Smooth muscle cell (in vitro differentiated cells): Measurements from ENCODE around the gene PSMG2. TPM values are rescaled to one million over a fixed set of nuclear protein-coding genes. Genes with fewer than 3 reads are reported as not detected.

Experiments used
- DNase-seq: peaks from one replicate; lab custom pipeline; 2025; ENCODE audit not compliant: unreplicated experiment; lab: John Stamatoyannopoulos, UW
- H2AFZ ChIP-seq: fragments of 200-600 bp; sonication (generic); 2 replicates; pipeline ENCODE4 v1.6.0; 2016; ENCODE audit warnings: antibody characterized with exemption, low read depth, mild to moderate bottlenecking
- H3F3A ChIP-seq: fragments of 200-600 bp; sonication (generic); 2 replicates; pipeline ENCODE4 v1.6.0; 2017; ENCODE audit warnings: antibody characterized with exemption, low read depth
- H3K27ac ChIP-seq: fragments of 200-600 bp; sonication (generic); 2 replicates; pipeline ENCODE4 v1.5.1; 2016; ENCODE audit warnings: low read depth, mild to moderate bottlenecking
- H3K27me3 ChIP-seq: fragments of 200-600 bp; sonication (generic); 2 replicates; pipeline ENCODE4 v1.6.1; 2016; ENCODE audit warnings: low read depth, mild to moderate bottlenecking
- H3K36me3 ChIP-seq: fragments of 200-600 bp; sonication (generic); 2 replicates; pipeline ENCODE4 v1.5.1; 2016; ENCODE audit warnings: low read depth
- H3K4me1 ChIP-seq: fragments of 200-600 bp; sonication (generic); 2 replicates; pipeline ENCODE4 v1.5.1; 2016; ENCODE audit warnings: low read depth
- H3K4me2 ChIP-seq: fragments of 200-600 bp; sonication (generic); 2 replicates; pipeline ENCODE4 v1.6.0; 2016; ENCODE audit warnings: mild to moderate bottlenecking
- H3K4me3 ChIP-seq: fragments of 200-600 bp; sonication (generic); 2 replicates; pipeline ENCODE4 v1.5.1; 2016; ENCODE audit warnings: mild to moderate bottlenecking
- H3K79me2 ChIP-seq: fragments of 200-600 bp; sonication (generic); 2 replicates; pipeline ENCODE4 v1.6.0; 2016; ENCODE audit warnings: low read depth, mild to moderate bottlenecking
- H3K9ac ChIP-seq: fragments of 200-600 bp; sonication (generic); 2 replicates; pipeline ENCODE4 v1.6.0; 2016; ENCODE audit warnings: low read depth
- H3K9me3 ChIP-seq: fragments of 200-600 bp; sonication (generic); replicated peaks from 2 replicates; pipeline ENCODE4 v1.5.1; 2016; ENCODE audit warnings: low read depth
- H4K20me1 ChIP-seq: fragments of 200-600 bp; sonication (generic); 2 replicates; pipeline ENCODE4 v1.6.0; 2016; ENCODE audit warnings: low read depth
- CTCF ChIP-seq: fragments of 200-600 bp; sonication (generic); IDR thresholded peaks from 2 replicates; pipeline ENCODE4 v1.5.1; 2017; ENCODE audit warnings: borderline replicate concordance, mild to moderate bottlenecking, antibody characterized with exemption; ENCODE audit not compliant: insufficient read depth, poor library complexity, severe bottlenecking
- WGBS: methylation state at CpG from one replicate; pipeline ENCODE4 v1.1.7; 2016; ENCODE audit warnings: low lambda C conversion rate; 5-methylcytosine and 5-hydroxymethylcytosine counted together
- polyA plus RNA-seq: library from polyadenylated mRNA; unstranded; fragments of >200 nt; fragmentation: Nextera tagmentation; extraction: Ambion mirVana; gene quantifications from 2 replicates; pipeline ENCODE4 v1.2.1, GENCODE V29; 2016
- total RNA-seq: library from RNA; depleted of rRNA; stranded (reverse); fragments of >200 nt; gene quantifications from 2 replicates; pipeline ENCODE4 v1.2.3, GENCODE V29; 2014

PSMG2 gene
- total and polyA plus RNA-seq, 2 experiments from 2014 or later: 71.3 to 80.1 TPM

- no peaks in the 10 kb centered on the region for H3F3A ChIP-seq
- H3K9me3 ChIP-seq: no peaks in the 10 kb centered on the region
- no peak for DNase-seq
- no peaks in the 10 kb centered on the region for H3K36me3 ChIP-seq
- H3K9ac ChIP-seq: no peak overlapping the region
- WGBS: 85% methylated on average over 14 of the region's 14 CpGs
- H3K27ac ChIP-seq: no peak overlapping the region
- no peak overlapping the region for H3K4me3 ChIP-seq
- no peaks in the 10 kb centered on the region for H3K79me2 ChIP-seq
- H3K4me2 ChIP-seq: no peak overlapping the region
- no peak for TF ChIP-seq CTCF
- H3K4me1 ChIP-seq: no peaks in the 10 kb centered on the region
- no peaks in the 10 kb centered on the region for H3K27me3 ChIP-seq
- no peaks in the 10 kb centered on the region for H4K20me1 ChIP-seq
- no peak overlapping the region for H2AFZ ChIP-seq
These were observed 47.4 kb downstream of the PSMG2 start for GRCh38 chr18:12750076-12750714.

- 98% methylated on average over 18 of the region's 18 CpGs for WGBS
- no peak overlapping the region for H3K4me2 ChIP-seq
These were observed 48.1 kb downstream of the PSMG2 start for GRCh38 chr18:12750715-12751502.

GRCh38 chr18:12751503-12751884, 48.7 kb downstream of the PSMG2 start:
- Histone ChIP-seq H3K4me2 (no peak overlapping the region), H3K27me3 (no peaks in the 10 kb centered on the region)
- WGBS: 85% methylated on average over 5 of the region's 5 CpGs

More at GRCh38 chr18:12750715-12751502, 48.1 kb downstream of the PSMG2 start:
- no peaks in the 10 kb centered on the region for H3K27me3 ChIP-seq
- no peaks in the 10 kb centered on the region for H3K9me3 ChIP-seq
- H3K4me1 ChIP-seq: no peaks in the 10 kb centered on the region
- no peaks in the 10 kb centered on the region for H4K20me1 ChIP-seq
- H3K27ac ChIP-seq: no peak overlapping the region
- no peaks in the 10 kb centered on the region for H3F3A ChIP-seq
- no peaks in the 10 kb centered on the region for H3K36me3 ChIP-seq
- H3K4me3 ChIP-seq: no peak overlapping the region
- H3K79me2 ChIP-seq: no peaks in the 10 kb centered on the region
- H3K9ac ChIP-seq: no peak overlapping the region
- H2AFZ ChIP-seq: no peak overlapping the region
- TF ChIP-seq CTCF: no peak
- no peak for DNase-seq

More at GRCh38 chr18:12751503-12751884, 48.7 kb downstream of the PSMG2 start:
- Histone ChIP-seq H3F3A (no peaks in the 10 kb centered on the region), H3K79me2 (no peaks in the 10 kb centered on the region), H4K20me1 (no peaks in the 10 kb centered on the region), H3K9me3 (no peaks in the 10 kb centered on the region), H3K4me1 (no peaks in the 10 kb centered on the region), H3K9ac (no peak overlapping the region), H3K27ac (no peak overlapping the region), H3K4me3 (no peak overlapping the region), H2AFZ (no peak overlapping the region), H3K36me3 (no peaks in the 10 kb centered on the region)
- DNase-seq: no peak
- no peak for TF ChIP-seq CTCF
